ENCODE data around the gene GEMIN2.
"Not testable (repeated sequence)": the region's sequence is repeated elsewhere in the genome, so short reads cannot be mapped to it uniquely, and the experiment has no call there.

The GEMIN2 gene

DNA sequence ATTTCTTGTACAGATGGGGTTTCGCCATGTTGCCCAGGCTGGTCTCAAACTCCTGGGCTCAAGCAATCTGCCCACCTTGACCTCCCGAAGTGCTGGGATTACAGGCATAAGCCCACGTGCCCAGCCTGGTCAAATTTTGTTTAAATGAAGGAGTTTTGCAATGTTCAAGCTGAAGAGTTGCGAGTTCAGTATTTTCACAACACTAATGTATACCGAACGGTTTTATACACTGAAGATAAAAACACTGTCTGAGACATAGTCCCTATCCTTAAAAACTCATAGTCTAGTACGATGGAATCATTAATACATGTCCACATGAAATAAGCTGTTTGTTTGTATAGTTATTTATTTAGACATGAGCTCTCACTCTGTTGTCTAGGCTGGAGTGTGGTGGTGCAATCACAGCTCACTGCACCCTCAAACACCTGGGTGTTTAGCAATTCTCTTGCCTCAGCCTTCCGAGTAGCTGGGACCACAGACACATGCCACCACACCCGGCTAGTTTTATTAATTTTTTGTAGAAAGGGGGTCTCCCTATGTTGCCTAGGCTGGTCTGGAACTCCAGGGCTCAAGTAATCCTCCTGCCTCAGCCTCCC lies 40.6 kb downstream of the GEMIN2 start:
- in situ Hi-C loops (cut with HindIII; ENCODE audit: low sequenced_read_pairs) = no loop called here
- DNase-seq (ENCODE audit: low read depth, low spot score) = no peak
- TF ChIP-seq, protein P1, sequence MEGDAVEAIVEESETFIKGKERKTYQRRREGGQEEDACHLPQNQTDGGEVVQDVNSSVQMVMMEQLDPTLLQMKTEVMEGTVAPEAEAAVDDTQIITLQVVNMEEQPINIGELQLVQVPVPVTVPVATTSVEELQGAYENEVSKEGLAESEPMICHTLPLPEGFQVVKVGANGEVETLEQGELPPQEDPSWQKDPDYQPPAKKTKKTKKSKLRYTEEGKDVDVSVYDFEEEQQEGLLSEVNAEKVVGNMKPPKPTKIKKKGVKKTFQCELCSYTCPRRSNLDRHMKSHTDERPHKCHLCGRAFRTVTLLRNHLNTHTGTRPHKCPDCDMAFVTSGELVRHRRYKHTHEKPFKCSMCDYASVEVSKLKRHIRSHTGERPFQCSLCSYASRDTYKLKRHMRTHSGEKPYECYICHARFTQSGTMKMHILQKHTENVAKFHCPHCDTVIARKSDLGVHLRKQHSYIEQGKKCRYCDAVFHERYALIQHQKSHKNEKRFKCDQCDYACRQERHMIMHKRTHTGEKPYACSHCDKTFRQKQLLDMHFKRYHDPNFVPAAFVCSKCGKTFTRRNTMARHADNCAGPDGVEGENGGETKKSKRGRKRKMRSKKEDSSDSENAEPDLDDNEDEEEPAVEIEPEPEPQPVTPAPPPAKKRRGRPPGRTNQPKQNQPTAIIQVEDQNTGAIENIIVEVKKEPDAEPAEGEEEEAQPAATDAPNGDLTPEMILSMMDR (IDR thresholded peaks at IDR 0.05; ENCODE audit: low read depth, low read length) = no peak
- no peak overlapping the region for H3K4me3 ChIP-seq (ENCODE audit: low read depth, low read length)

DNA sequence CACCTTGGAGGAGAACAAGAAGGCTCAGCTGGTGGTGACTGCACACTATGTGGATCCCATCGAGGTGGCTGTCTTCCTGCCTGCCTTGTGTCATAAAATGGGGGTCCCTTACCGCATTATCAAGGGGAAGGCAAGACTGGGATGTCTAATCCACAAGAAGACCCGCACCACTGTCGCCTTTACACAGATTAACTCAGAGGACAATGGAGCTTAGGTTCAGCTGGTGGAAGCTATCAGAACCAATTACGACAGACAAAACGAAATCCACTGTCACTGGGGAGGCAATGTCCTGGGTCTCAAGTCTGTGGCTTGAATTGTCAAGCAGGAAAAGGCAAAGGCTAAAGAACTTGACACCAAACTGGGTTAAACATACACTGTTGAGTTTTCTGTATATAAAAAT lies 43.4 kb downstream of the GEMIN2 start:
- DNase-seq (ENCODE audit: low read depth, low spot score) = no peak
- TF ChIP-seq, protein P1 (IDR thresholded peaks at IDR 0.05; ENCODE audit: low read depth, low read length) = no peak
- H3K4me3 ChIP-seq (ENCODE audit: low read depth, low read length) = no peak overlapping the region
- in situ Hi-C loops (cut with HindIII; ENCODE audit: low sequenced_read_pairs) = no loop called here

DNA sequence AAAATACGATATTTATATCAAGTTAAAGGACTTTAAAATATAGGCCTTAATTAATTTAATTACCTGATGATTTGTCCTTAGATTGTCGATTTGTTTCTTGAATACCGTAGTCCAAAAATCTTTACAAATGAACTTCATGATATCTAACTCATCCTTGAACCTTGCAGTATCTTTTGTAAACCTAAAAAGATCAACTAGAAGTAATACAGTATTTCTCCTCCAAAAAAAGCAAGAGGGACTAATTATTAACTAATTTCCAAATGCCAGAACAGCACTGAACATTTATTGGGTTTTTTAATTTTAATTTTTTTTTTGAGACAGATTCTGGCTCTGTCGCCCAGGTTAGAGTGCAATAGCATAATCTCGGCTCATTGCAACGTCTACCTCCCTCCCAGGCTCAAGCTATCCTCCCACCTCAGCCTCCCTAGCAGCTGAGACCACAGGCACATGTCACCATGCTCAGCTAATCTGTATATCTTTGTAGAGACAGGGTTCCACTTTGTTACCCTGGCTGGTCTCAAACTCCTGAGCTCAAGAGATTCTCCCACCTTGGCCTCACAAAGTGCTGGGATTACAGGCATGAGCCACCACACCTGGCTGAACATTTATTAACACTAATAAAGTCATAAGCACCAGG lies 44.2 kb downstream of the GEMIN2 start:
- H3K4me3 ChIP-seq (ENCODE audit: low read depth, low read length) = no peak overlapping the region
- TF ChIP-seq, protein P1 (IDR thresholded peaks at IDR 0.05; ENCODE audit: low read depth, low read length) = no peak
- in situ Hi-C loops (cut with HindIII; ENCODE audit: low sequenced_read_pairs) = no loop called here
- no peak for DNase-seq (ENCODE audit: low read depth, low spot score)

DNA sequence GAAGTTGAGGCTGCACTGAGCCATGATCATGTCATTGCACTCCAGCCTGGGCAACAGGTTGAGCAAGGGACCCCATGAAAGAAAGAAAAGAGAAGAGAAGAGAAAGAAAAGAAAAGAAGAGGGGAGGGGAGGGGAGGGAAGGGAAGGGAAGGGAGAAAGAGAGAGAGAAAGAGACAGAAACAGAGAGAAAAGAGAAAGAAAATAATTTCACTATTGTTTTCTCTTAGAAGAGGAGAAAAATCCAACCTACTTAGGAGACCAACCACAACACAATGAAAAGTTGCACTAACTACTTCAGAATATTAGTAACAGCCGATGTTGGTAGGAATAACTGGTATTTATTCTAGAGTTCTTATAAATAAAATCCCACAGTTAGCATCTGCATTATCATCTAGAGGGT lies 46.4 kb downstream of the GEMIN2 start:
- TF ChIP-seq, protein P1 (IDR thresholded peaks at IDR 0.05; ENCODE audit: low read depth, low read length) = no peak
- no peak overlapping the region for H3K4me3 ChIP-seq (ENCODE audit: low read depth, low read length)
- in situ Hi-C loops (cut with HindIII; ENCODE audit: low sequenced_read_pairs) = no loop called here

DNA sequence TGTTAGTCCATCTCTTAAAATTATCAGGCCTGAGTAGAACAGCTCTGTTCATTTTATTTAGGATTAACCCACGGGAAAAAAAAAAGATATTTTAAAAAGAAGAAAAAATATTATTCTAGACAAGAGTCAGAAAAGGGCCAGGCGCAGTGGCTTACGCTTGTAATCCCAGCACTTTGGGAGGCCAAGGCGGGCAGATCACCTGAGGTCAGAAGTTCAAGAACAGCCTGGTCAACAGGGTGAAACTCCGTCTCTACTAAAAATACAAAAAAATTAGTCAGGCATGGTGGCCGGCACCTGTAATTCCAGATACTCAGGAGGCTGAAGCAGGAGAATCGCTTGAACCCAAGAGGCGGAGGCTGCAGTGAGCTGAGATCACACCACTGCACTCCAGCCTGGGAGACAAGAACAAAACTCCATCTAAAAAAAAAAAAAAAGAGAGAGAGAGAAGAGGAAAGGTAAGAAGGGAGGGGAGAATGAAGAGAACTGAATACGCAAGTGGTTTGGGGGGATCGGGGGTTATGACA lies 53.7 kb downstream of the GEMIN2 start:
- in situ Hi-C loops (cut with HindIII; ENCODE audit: low sequenced_read_pairs); H3K4me3 ChIP-seq (ENCODE audit: low read depth, low read length); DNase-seq (ENCODE audit: low read depth, low spot score): not testable (repeated sequence)

More for the DNA sequence above, 46.4 kb downstream of the GEMIN2 start:
- no peak for DNase-seq (ENCODE audit: low read depth, low spot score)

DNA sequence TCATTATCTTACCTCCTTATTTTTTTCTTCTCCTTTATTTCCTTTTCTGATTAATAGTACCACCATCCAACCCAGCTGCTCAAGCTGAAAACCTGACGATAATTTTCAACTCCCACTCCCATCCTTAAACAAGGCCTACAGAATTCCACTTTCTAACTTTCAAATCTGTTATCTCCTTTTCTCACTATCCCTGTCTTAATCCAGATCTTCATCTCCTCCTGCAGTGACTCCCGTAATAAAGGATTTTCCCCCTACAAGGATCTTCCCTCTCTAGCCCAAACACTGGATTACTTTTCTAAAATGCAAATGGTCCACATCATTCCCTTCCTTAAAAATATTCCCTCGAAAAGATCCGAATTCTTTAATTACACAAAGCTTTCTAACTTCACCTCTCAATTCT lies 54.5 kb downstream of the GEMIN2 start:
- in situ Hi-C loops (cut with HindIII; ENCODE audit: low sequenced_read_pairs) = no loop called here
- H3K4me3 ChIP-seq (ENCODE audit: low read depth, low read length) = peak overlapping the region; percentile 98
- DNase-seq (ENCODE audit: low read depth, low spot score) = no peak
- TF ChIP-seq, protein P1 (IDR thresholded peaks at IDR 0.05; ENCODE audit: low read depth, low read length) = no peak

DNA sequence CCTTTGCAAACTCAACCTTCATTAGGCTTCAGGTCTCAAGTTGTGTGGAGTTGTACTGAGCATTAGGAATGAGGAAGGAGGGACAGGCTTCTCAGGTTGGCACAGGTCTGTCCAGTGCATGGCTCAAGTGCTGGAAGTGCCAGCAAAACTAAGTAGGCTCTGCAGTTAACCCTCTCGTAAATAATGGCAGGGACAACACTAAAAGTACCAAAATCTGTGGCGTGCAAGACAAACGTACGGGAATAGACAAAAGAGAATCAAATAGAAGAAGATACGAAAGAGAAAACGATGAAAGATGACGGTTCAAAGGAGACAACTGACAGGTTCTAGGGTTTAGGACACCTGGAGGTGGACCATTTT lies 55.4 kb downstream of the GEMIN2 start:
- in situ Hi-C loops (cut with HindIII; ENCODE audit: low sequenced_read_pairs) = no loop called here
- TF ChIP-seq, protein P1 (IDR thresholded peaks at IDR 0.05; ENCODE audit: low read depth, low read length) = no peak

More for the DNA sequence above, 55.4 kb downstream of the GEMIN2 start:
- peak; percentile 14 for DNase-seq (ENCODE audit: low read depth, low spot score)
- H3K4me3 ChIP-seq (ENCODE audit: low read depth, low read length) = peak overlapping the region; percentile 98

Data from astrocyte of the spinal cord (primary cell).